Natural killer cell (primary cell): ENCODE results near the gene PITX1. TPM values are rescaled to one million over a fixed set of nuclear protein-coding genes. Genes with fewer than 3 reads are reported as not detected.

ENCODE experiments used
- ATAC-seq, 3 donors: fragments of 150-1000 bp in 2 of 3; fragments of 200-7000 bp in 1 of 3; cut with Tn5 transposase; 1 replicate in 1 of 3; 2 replicates in 2 of 3; pipeline ENCODE4 v1.10.0; 2021; ENCODE audit warnings: mild to moderate bottlenecking in 2 of 3, moderate library complexity in 2 of 3
- DNase-seq, 2 donors: peaks; one replicate each; pipeline versions ENCODE4 v3.0.0 to v3.0.0-alpha.2; 2013 to 2021; ENCODE audit warnings: mixed read lengths in 1 of 2
- H3K27ac ChIP-seq: one replicate; pipeline ENCODE4 v1.5.1; 2013; ENCODE audit warnings: mild to moderate bottlenecking, low read length
- H3K27me3 ChIP-seq: one replicate; pipeline ENCODE4 v1.6.1; 2013; ENCODE audit warnings: low read length; ENCODE audit not compliant: control insufficient read depth, insufficient read depth
- H3K36me3 ChIP-seq: one replicate; pipeline ENCODE4 v1.6.1; 2013; ENCODE audit warnings: low read length; ENCODE audit not compliant: control insufficient read depth, insufficient read depth
- H3K4me1 ChIP-seq: one replicate; pipeline ENCODE4 v1.6.1; 2013; ENCODE audit warnings: low read length; ENCODE audit not compliant: control insufficient read depth, insufficient read depth
- H3K4me3 ChIP-seq: one replicate; pipeline ENCODE4 v1.5.1; 2013; ENCODE audit warnings: low read length
- H3K9me3 ChIP-seq: one replicate; pipeline ENCODE4 v1.6.1; 2013; ENCODE audit warnings: low read length; ENCODE audit not compliant: control insufficient read depth, insufficient read depth
- H3K27ac Mint-ChIP-seq, 2 donors: one replicate each; pipeline ENCODE4 v1.8.0; 2022; ENCODE audit warnings: mild to moderate bottlenecking in 2 of 2, mixed read lengths in 2 of 2, moderate library complexity in 1 of 2
- H3K27me3 Mint-ChIP-seq, 2 donors: one replicate each; pipeline ENCODE4 v1.8.0; 2022; ENCODE audit warnings: low read depth in 2 of 2, mixed read lengths in 2 of 2
- H3K36me3 Mint-ChIP-seq: one replicate; pipeline ENCODE4 v1.8.0; 2022; ENCODE audit warnings: mixed read lengths
- H3K4me1 Mint-ChIP-seq, 2 donors: one replicate each; pipeline ENCODE4 v1.8.0; 2022; ENCODE audit warnings: mixed read lengths in 2 of 2
- H3K4me3 Mint-ChIP-seq: one replicate; pipeline ENCODE4 v1.8.0; 2022; ENCODE audit warnings: mild to moderate bottlenecking, moderate library complexity, mixed read lengths
- H3K9me3 Mint-ChIP-seq, 2 donors: one replicate each; pipeline ENCODE4 v1.8.0; 2022; ENCODE audit warnings: mixed read lengths in 2 of 2
- WGBS: methylation state at CpG from one replicate; pipeline ENCODE4 v1.1.7; 2013; ENCODE audit warnings: missing lambda C conversion rate; ENCODE audit not compliant: insufficient coverage; 5-methylcytosine and 5-hydroxymethylcytosine counted together
- intact Hi-C: fragments of 100-400 bp; cut with micrococcal nuclease; formaldehyde crosslinking; loops from one replicate; pipeline ENCODE4 v1.14.2; 2022
- total RNA-seq, 4 donors: library from RNA; stranded (reverse); fragments of 120-200 nt in 1 of 4; gene quantifications; one replicate each; pipeline versions ENCODE4 v1.2.3 to v1.2.4, GENCODE V29; 2013 to 2022
- TF ChIP-seq, protein P1 (sequence below): fragments of 200-600 bp; IDR thresholded peaks from one replicate; pipeline ENCODE4 v1.8.0; 2022; ENCODE audit warnings: antibody characterized with exemption

PITX1 gene
- total RNA-seq, 3 donors from 2014 or later (not counting 1 experiment from before 2014, with no cell fraction given): not detected

- DNase-seq: no peak
- ATAC-seq: peak in 1 of 3 donors; percentile 12
- H3K36me3 ChIP-seq: no peaks in the 10 kb centered on the region
- H3K4me1 ChIP-seq: peaks cover 21% of the 10 kb centered on the region
- TF ChIP-seq, protein P1, sequence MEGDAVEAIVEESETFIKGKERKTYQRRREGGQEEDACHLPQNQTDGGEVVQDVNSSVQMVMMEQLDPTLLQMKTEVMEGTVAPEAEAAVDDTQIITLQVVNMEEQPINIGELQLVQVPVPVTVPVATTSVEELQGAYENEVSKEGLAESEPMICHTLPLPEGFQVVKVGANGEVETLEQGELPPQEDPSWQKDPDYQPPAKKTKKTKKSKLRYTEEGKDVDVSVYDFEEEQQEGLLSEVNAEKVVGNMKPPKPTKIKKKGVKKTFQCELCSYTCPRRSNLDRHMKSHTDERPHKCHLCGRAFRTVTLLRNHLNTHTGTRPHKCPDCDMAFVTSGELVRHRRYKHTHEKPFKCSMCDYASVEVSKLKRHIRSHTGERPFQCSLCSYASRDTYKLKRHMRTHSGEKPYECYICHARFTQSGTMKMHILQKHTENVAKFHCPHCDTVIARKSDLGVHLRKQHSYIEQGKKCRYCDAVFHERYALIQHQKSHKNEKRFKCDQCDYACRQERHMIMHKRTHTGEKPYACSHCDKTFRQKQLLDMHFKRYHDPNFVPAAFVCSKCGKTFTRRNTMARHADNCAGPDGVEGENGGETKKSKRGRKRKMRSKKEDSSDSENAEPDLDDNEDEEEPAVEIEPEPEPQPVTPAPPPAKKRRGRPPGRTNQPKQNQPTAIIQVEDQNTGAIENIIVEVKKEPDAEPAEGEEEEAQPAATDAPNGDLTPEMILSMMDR: no peak
- intact Hi-C loops: no loop called here
- Mint-ChIP-seq H3K27me3 (peaks cover 31 to 39% of the 10 kb centered on the region in 2 donors), H3K4me1 (peaks cover 11 to 19% of the 10 kb centered on the region in 2 donors), H3K27ac (no peak overlapping the region), H3K36me3 (no peaks in the 10 kb centered on the region), H3K9me3 (no peaks in the 10 kb centered on the region), H3K4me3 (no peak overlapping the region)
- H3K4me3 ChIP-seq: no peak overlapping the region
- peaks cover 52% of the 10 kb centered on the region for H3K27me3 ChIP-seq
- 48% methylated on average over 4 of the region's 4 CpGs for WGBS
- H3K27ac ChIP-seq: no peak overlapping the region
- H3K9me3 ChIP-seq: no peaks in the 10 kb centered on the region
Measured at GRCh38 chr5:135036405-135036804, 2.4 kb upstream of the PITX1 start.

GRCh38 chr5:135035678-135036030, 1.6 kb upstream of the PITX1 start:
- Histone ChIP-seq H3K4me1 (peaks cover 27% of the 10 kb centered on the region), H3K9me3 (no peaks in the 10 kb centered on the region), H3K27ac (no peak overlapping the region), H3K36me3 (no peaks in the 10 kb centered on the region), H3K27me3 (peaks cover 53% of the 10 kb centered on the region), H3K4me3 (no peak overlapping the region)
- H3K4me1 Mint-ChIP-seq: peaks cover 11 to 24% of the 10 kb centered on the region in 2 donors
- WGBS: 54% methylated on average over 3 of the region's 6 CpGs
- TF ChIP-seq, protein P1: no peak
- ATAC-seq (no peak), DNase-seq (no peak)
- no peaks in the 10 kb centered on the region for H3K36me3 Mint-ChIP-seq
- H3K27me3 Mint-ChIP-seq: peaks cover 34 to 38% of the 10 kb centered on the region in 2 donors
- H3K4me3 Mint-ChIP-seq: no peak overlapping the region
- no peaks in the 10 kb centered on the region for H3K9me3 Mint-ChIP-seq
- intact Hi-C loops: no loop called here
- no peak overlapping the region for H3K27ac Mint-ChIP-seq

GRCh38 chr5:135034963-135035677, 1.1 kb upstream of the PITX1 start:
- intact Hi-C loops: no loop called here
- Mint-ChIP-seq H3K27ac (no peak overlapping the region), H3K9me3 (no peaks in the 10 kb centered on the region)

More at GRCh38 chr5:135034963-135035677, 1.1 kb upstream of the PITX1 start:
- DNase-seq (no peak), ATAC-seq (peak in 1 of 3 donors; percentile 8)
- peaks cover 11 to 29% of the 10 kb centered on the region in 2 donors for H3K4me1 Mint-ChIP-seq
- no peak overlapping the region for H3K4me3 ChIP-seq
- H3K27ac ChIP-seq: no peak overlapping the region
- H3K27me3 ChIP-seq: peaks cover 53% of the 10 kb centered on the region
- no peaks in the 10 kb centered on the region for H3K36me3 ChIP-seq
- H3K4me1 ChIP-seq: peaks cover 25% of the 10 kb centered on the region
- no peaks in the 10 kb centered on the region for H3K9me3 ChIP-seq
- peak overlapping the region; percentile 81 for H3K4me3 Mint-ChIP-seq
- H3K27me3 Mint-ChIP-seq: peaks cover 37 to 40% of the 10 kb centered on the region in 2 donors
- H3K36me3 Mint-ChIP-seq: no peaks in the 10 kb centered on the region
- TF ChIP-seq, protein P1: no peak
- WGBS: 80% methylated on average over 14 of the region's 14 CpGs
